Skeletal muscle cell (primary cell): ENCODE data around the gene PTPRN2.

Source experiments
- DNase-seq: peaks from one replicate; pipeline ENCODE4 v3.0.0-alpha.2; 2010; ENCODE audit warnings: low read depth
- H3K4me3 ChIP-seq: 2 replicates; pipeline ENCODE4 v1.5.1; 2011; ENCODE audit warnings: low read depth, mild to moderate bottlenecking, control low read depth, low read length, moderate library complexity

PTPRN2 gene

DNA sequence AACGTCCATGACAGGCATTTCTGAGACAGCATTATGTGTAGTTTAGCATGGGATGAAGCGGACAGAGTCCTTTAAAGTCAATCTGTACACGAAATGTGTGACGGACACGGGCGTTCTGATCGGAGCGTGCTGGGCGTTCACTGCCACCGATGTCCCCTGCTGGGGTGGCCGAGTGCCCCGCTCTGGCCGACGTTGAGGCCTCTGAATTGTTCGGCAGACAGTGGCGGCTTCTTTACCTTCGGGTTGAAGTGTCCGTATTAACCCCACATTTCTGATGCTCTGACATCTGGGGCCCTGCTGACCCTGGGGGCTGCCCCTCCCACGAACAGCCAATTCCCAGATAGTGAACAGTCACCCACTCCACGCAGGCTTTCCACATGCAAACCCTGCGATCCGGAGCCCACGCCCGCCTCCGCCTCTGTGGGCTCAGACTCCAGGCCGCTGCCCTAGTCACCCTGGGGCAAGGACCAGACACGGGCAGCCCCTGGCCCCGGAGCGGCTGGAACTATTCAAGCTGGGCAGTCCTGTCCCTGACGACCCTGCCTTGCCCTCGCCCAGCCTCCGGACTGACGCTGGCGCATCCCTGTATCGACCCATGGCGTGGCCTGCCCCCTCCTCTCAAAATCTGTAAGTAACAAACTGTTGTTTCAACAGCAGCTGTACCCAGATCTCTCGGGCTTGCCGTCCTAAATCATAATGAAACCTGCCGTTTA lies 445.7 kb downstream of the PTPRN2 start:
- DNase-seq = no peak
- no peak overlapping the region for H3K4me3 ChIP-seq

DNA sequence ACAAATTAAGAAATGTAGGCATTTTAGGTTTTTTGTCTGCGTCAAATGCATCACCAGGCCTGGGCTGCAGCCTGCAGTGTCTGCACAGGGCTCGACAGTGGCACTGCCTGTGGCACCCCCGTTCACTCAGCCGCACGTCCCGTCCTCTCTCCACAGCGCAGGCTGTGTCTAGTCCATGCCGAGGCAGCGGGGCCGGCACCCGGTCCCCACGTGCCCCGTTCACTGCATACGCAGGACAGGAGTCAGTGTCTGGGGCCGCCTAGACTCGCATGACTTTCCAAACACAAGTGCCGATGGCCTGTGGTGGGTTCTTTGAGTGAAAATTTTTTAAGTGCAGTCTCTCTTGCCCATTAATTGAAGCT lies 446.4 kb downstream of the PTPRN2 start:
- H3K4me3 ChIP-seq = no peak overlapping the region
- no peak for DNase-seq

DNA sequence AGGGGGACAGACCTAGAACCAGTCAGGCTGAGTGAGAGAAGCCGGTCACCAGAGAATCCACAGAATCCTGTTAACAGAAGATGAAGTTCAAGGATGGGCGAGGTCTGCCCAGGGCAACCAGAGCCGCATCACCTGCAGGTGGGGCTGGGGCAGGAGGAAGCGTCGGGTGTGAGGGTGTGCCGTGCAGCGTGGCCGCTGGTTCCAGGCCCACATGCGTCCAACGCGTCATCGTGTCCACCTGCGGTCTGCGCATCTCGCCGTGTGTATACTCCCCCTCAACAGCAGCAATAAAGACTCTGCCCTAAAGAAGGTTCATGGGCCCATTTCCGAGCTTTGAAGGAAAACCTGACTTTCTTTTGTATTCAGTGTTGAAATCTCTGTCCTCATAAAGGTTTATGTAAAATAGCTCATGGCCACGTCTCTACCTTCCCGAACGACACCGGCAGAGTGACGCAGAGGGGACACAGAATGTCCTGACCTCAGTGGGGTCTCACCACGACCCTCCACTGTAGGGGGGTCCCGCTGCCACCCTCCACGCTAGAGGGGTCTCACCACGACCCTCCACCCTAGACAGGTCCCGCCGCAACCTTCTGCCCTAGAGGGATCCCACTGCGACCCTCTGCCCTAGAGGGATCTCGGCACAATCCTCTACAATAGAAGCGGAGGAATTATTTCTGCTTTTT lies 446.9 kb downstream of the PTPRN2 start:
- DNase-seq = no peak
- H3K4me3 ChIP-seq = no peak overlapping the region

DNA sequence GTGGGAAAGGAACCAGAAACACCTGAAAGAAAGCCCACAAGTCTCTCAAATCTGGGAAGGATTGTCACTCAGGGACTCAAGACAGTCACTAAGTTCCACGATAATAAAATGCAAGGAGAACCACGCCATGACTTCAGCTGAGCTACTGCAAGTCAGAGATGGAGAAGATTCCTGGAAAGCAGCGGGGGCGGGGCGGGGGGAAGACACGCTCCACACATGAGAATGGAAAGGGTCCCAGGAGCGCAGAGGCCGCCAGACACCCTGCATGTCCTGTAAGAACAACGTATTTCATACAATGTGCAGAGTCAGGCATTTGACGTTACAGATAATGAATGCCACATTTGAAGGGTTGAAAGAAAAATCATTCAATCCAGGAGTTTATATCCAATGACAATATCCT lies 448.1 kb downstream of the PTPRN2 start:
- no peak for DNase-seq
- H3K4me3 ChIP-seq = no peak overlapping the region

DNA sequence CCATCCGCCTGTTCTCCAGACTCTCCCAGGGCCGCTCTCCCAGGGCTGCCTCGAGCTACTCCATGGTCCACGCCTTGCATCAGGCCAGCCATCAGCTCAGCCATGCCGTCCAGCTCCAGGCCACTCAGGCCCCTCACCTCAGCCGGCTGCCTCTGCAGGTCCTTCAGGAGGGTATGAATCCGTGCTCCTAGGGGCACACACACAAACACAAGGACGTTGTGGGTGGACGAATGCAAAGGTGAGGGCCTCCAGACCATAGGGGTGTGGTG lies 449.4 kb downstream of the PTPRN2 start:
- H3K4me3 ChIP-seq = no peak overlapping the region
- no peak for DNase-seq

DNA sequence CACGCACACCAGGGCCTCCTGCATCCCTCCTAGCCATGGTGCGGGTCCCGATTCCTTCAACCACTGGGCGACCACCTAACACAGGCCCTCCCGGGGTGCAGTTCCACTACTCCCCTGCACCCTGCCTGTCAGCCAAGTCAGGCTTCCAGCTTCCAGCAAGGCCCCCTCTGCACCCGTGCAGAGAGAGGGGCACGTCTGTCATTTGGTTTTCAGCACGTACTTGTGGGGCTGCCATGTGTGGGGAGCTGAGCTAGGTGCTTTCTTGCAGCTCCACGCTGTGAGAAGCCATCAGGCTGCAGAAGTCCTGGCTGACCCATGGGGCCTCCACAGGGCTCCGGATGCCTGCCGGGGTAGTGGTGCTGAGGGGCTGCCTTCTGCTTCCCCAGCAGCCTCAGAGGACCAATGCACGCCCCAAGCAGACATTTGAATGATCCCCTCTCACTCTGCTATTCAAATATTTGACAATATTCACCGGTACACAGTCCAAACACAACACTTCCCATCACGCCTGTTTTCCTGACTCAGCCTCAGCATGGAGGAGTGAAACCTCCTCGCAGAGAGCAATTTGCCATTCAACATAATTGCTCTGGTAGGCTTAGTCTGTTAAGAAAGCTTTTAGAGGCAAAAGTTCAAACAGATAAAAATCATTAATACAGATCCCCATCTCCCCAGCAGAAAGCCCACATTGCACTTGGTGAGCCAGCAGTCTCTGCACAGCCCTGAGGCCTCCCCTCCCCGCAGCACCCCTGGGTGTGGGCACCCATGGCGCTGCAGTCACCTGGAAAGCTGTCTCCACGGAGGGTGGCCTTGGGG lies 449.9 kb downstream of the PTPRN2 start:
- H3K4me3 ChIP-seq = no peak overlapping the region
- DNase-seq = no peak

DNA sequence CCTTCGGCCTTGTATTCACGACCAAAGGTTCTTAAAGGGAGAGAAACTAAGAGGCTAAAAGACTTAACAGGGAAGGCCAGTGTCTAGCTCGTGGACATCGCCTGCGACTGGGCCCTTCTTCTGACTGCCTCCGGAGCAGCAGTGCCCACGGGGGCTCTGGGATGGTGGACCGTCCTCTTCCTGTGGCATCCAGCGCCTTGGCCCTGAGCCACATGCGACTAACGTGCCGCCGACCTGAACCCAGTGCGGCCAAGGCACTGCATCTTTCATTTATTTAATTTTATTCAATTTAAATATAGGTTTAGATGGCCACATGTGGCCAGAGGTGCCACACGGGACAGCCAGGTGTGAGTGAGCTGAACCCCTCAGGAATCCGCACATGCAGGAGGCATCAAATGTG lies 451.7 kb downstream of the PTPRN2 start:
- no peak for DNase-seq
- no peak overlapping the region for H3K4me3 ChIP-seq

DNA sequence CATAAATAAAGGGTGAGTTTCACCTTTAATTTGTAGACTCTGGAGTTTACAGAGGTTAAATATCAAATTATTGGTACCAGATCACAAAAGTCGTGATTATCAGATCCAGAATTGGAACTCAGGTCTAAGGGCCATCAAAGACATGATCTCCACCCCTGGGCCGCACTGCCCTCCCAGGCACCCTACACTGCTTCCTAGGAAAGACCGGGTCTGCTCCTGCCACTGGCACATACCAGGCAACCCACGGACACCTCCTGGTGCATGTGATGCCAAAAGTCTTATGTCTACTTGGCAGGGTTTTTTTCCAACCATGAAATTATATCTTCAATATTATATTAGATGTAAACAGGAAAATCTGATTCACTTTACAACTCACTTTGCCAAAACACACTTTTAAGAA lies 452.8 kb downstream of the PTPRN2 start:
- DNase-seq = no peak
- no peak overlapping the region for H3K4me3 ChIP-seq

DNA sequence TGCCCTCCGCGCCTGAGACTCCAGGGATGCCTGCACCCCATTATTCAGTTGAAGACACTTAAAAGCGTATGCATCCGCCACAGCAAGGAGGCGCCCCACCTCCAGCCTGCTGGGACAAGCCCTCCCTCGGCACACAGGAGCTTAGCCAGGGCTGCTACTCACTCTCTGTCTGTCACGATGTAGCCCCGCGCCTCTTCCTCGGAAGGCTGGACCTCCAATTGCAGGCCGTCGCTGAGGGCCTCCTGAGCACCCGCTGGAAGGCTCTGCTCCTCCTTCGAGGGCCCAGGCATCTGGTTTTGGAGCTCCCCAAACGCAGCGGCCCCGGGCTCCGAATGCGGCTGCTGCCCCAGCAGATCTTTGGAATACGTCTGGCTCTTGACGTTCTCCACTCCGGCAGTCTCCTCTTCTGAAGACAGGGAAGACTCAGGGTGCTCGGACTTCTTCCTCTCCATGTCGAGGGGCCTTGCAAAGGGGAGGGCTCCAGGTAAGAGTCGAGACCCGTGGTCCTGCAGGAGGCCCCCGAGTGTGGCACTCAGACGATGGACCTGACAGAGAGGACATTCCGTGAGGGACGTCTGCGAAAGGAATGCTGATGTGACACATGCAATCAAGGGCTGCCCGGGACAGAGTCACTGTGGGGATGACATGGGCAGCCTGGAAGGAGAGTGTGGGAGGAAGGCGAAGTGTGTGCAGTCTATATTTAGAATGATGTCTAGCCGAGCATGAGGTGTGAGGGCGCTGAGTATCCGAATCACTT lies 453.9 kb downstream of the PTPRN2 start:
- no peak overlapping the region for H3K4me3 ChIP-seq
- DNase-seq = no peak

DNA sequence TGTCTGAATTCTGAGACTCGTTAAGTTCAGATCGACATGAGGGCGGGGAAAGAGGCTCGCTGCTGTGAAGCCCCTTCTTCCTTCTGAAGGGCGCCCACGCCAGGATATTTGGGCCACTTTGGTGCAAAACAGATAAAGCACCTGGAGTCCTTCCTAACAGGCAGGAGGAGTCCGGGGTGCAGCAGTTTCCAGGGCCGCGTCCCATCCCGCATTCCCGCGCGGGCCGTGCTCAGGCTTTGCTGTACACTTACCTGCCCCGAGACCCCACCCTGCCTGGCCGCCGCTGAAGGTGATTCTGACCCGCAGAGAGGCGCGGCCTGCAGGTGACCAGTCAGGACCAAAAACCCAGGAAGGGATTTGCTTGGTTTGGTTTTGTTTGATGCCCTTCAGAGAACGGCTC lies 454.6 kb downstream of the PTPRN2 start:
- H3K4me3 ChIP-seq = no peak overlapping the region
- DNase-seq = no peak

DNA sequence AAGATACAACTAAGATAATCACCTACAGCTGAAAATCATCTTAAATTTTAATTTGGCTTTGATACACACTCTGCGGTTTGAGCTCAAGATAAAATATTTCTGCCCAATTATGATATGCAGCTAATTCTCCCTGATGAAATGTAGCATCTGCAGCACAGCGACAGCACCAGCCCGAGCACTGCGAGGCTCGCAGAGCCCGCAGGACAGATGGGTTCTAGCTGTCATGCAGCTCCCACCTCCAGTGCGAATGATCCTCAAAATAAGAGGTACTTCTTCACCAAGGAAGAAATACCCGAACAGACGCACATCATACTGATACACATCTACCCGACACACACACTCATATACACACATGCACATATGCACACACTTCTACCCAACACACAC lies 457.6 kb downstream of the PTPRN2 start:
- DNase-seq = no peak
- H3K4me3 ChIP-seq = no peak overlapping the region

DNA sequence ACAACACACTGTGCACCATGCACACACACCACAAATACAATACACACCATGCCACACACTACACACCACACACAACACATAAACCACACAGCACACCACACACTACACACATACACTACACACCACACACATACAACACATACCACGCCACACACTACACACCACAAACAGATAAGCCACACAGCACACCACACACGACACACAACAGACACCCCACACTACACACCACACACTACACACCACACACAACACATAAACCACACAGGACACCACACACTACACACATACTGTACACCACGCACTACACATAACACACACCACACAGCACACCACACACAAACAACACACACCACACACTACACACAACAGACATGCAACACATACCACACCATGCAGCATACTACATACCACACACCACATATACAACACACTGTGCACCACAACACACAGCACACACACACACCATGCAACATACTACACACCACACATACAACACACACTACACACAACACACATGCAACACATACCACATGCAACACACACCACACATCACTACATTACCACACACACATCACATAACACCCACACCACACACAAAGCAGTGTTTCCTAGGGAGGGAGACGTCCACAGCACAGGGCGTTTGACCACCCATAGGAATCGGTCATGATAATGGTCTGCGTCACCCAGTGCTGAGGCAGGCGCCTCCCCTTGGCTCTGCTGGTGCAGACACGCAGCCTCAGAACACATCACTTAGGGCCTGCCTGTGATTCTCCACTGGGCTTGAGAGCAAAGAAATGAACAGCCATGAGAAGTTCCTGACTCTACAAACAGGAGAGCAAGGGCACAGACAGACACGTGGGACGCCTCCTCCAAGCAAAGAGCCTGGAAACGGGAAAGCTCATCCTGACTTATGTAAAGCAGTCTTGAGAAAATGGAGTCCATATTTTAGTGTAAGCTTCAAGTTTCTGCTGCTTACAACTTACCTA lies 458.3 kb downstream of the PTPRN2 start:
- H3K4me3 ChIP-seq = no peak overlapping the region
- DNase-seq = no peak

DNA sequence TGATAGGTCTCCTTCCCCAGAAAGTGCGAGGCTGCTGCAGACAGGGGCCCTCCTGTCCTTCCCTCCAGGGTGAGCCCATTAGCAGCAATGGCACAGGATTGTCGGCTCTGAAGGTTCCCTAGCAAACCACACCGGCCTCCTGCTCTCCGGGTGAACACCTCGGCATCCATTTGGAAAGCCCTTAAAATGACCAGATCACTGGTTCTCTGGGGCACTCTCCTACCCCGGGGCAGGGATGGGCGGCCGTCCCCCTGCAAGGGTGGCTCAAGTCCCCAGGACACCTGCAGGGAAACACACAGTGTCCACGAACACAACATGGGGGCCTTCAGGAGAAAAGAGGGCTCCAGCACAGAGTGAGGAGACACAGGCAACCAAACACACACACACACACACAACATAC lies 459.1 kb downstream of the PTPRN2 start:
- no peak overlapping the region for H3K4me3 ChIP-seq
- DNase-seq = no peak

DNA sequence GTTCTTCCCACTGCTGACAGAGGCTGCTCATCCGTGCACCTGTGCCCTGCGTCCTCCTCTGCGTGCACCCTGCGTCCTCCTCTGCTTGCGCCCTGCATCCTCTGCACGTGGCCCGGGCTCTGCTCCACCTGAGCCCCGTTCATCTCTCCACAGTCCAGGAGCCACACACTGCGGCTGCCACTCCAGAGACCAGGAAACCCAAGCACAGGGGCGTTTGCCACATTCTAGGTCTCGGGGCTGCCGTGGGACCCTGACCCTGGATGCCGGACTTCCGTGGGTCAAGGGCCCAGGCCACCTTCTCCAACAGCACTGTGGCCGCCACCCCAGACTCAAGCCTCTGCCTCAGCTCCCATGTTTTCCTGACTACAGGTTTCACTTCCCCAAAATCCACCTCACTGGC lies 460.4 kb downstream of the PTPRN2 start:
- no peak for DNase-seq
- H3K4me3 ChIP-seq = no peak overlapping the region

DNA sequence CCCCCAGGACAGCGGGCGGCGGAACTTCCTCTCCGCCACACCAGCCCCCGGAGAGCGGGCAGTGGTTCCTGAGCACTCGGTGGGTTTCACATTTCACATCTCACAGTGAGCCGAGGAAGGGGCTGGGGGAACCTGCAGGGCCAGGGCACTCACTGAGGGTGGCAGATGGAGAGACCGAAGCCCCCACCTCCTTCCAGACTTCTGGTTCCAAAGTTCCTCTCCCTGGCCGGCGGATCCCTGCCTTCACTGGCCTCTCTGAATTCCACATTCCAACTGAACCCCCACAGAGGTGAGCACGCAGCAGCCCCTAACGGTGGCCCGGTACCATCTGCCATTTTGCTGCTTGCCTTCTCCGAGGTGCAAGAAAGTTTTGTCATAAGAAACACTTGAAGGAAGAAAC lies 461.0 kb downstream of the PTPRN2 start:
- no peak overlapping the region for H3K4me3 ChIP-seq
- DNase-seq = no peak

DNA sequence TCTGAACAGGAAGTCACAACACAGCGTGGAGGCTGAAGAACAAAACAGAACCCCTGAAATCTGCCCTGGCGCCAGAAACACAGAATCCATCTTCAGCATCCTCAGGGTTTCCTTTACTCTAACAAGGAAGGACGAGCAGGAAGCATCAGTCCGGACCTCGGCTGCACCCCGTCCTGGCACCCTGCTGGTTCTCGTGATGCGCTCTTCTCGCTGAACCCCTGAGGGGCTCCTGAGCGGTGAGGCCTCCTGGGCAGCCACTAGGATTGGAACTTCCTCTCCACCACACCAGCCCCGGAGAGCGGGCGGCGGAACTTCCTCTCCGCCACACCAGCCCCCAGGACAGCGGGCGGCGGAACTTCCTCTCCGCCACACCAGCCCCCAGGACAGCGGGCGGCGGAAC lies 461.9 kb downstream of the PTPRN2 start:
- no peak for DNase-seq
- no peak overlapping the region for H3K4me3 ChIP-seq

DNA sequence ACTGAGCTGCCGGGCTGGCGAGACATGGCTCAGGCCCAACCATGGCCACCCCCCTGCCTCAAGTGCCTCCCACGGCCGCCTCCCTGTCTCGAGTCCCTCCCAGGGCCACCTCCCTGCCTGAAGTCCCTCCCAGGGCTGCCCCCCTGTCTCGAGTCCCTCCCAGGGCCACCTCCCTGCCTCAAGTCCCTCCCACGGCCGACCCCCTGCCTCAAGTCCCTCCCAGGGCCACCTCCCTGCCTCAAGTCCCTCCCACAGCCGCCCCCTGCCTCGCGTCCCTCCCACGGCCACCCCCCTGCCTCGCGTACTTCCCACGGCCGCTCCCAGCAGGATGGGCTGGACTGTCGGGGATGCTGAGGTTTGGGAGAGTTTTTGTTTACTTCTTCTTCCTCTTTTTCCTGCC lies 462.5 kb downstream of the PTPRN2 start:
- DNase-seq = no peak
- H3K4me3 ChIP-seq = no peak overlapping the region

DNA sequence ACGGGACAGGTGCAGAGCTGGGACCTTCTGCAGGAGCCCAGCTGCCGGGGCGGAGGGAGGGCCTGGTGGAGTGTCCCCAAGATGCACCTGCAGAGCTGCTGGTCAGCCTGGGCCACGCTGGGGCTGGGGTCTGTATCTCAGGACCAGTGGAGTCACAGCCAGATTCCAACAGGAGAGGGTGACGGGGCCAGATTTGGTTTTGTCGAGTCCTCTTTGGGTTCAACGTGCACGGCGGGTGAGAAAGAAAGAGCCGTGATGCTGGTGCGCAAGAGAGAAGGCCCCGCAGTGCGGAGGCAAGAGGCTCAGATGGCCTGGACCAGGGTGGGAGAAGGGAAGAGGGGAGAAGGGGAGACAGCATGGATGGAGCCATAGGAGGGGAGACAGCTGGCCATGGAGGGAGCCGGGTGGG lies 462.9 kb downstream of the PTPRN2 start:
- no peak for DNase-seq
- H3K4me3 ChIP-seq = no peak overlapping the region

DNA sequence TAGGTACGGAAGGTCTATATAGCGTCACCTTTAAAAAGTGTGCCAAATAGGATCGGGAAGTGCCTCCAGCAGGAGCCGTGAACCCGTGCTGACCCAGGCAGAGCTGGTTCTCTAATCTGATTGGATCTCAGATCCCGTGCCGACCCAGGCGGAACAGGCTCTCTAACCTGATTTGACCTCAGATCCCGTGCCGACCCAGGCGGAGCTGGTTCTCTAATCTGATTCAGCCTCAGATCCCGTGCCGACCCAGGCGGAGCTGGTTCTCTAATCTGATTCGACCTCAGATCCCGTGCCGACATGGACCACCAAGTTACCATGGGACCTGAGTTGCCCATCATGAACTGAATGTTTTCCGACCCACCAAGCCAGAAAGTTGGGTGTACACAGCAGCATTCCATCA lies 463.9 kb downstream of the PTPRN2 start:
- no peak overlapping the region for H3K4me3 ChIP-seq
- DNase-seq = no peak
